Psoas muscle (tissue), 8 donors: Measurements from ENCODE around the gene ADAMTS12. TPM values are rescaled to one million over a fixed set of nuclear protein-coding genes. Genes with fewer than 3 reads are reported as not detected.

Source experiments
- ATAC-seq, 4 donors: fragments of 200-7000 bp; cut with Tn5 transposase; one replicate each; pipeline ENCODE4 v1.9.1; 2020; ENCODE audit warnings: moderate library complexity in 3 of 4, mild to moderate bottlenecking in 2 of 4
- DNase-seq, 2 donors: peaks; one replicate each; pipeline ENCODE4 v3.0.0-alpha.2; 2020
- H3K27ac ChIP-seq: fragments of 200-600 bp; one replicate; pipeline ENCODE4 v1.8.0; 2022
- H3K27me3 ChIP-seq, 3 donors: fragments of 200-600 bp in 1 of 3; one replicate each; pipeline versions ENCODE4 v1.6.1 to v1.8.0; 2013 to 2022; ENCODE audit warnings: low read length in 2 of 3, mild to moderate bottlenecking in 2 of 3, moderate library complexity in 1 of 3; ENCODE audit not compliant: insufficient read depth in 3 of 3
- H3K36me3 ChIP-seq, 2 donors: fragments of 200-600 bp in 1 of 2; one replicate each; pipeline versions ENCODE4 v1.6.1 to v1.8.0; 2013 to 2022; ENCODE audit warnings: low read depth in 1 of 2, mild to moderate bottlenecking in 1 of 2, moderate library complexity in 1 of 2; ENCODE audit not compliant: insufficient read depth in 1 of 2
- H3K4me1 ChIP-seq: fragments of 200-600 bp; one replicate; pipeline ENCODE4 v1.8.0; 2022
- H3K4me3 ChIP-seq: fragments of 200-600 bp; one replicate; pipeline ENCODE4 v1.8.0; 2022; ENCODE audit warnings: mild to moderate bottlenecking
- H3K9me3 ChIP-seq: fragments of 200-600 bp; one replicate; pipeline ENCODE4 v1.8.0; 2022
- CTCF ChIP-seq: fragments of 200-600 bp; IDR thresholded peaks from one replicate; pipeline ENCODE4 v1.8.0; 2022; ENCODE audit warnings: antibody characterized with exemption
- WGBS, 3 donors: extraction: QIAGEN DNeasy Blood & Tissue Kit; methylation state at CpG; one replicate each; pipeline versions ENCODE4 v1.1.6 to v1.1.7; 2013; 5-methylcytosine and 5-hydroxymethylcytosine counted together
- intact Hi-C, 2 donors: fragments of 100-400 bp; cut with DNase I; formaldehyde crosslinking; loops; one replicate each; pipeline versions ENCODE4 v1.11.0 to v1.14.2; 2022
- polyA plus RNA-seq, 3 donors: library from polyadenylated mRNA; stranded (reverse); fragments of 200-250 nt; gene quantifications; one replicate each; pipeline ENCODE4 v1.2.3, GENCODE V29; 2013
- total RNA-seq, 4 donors: library from RNA; stranded (reverse); fragmentation: NEBNext Ultra II Directional in 2 of 4; extraction: Animal tissue kit (Norgen Biotek cat#: 25700) in 2 of 4; gene quantifications; one replicate each; pipeline versions ENCODE4 v1.2.1 to v1.2.4, GENCODE V29; 2021 to 2023
- donor health status: healthy with polysubstance abuse.
- donor health status: DM: no; HTN: no; CAD: no; lungs with moderate emphysema.
- donor health status: Bipolar disorder and iron deficiency.
- donor health status: healthy.
- donor health status: DM: yes; HTN: yes; CAD: no.
- donor health status: DM: no; HTN: no; CAD: no.
- donor health status: DM: no; HTN: no; CAD: no.
- donor health status: DM: yes; HTN: yes; CAD: no.

The ADAMTS12 gene
- total and polyA plus RNA-seq, 7 donors: 0.19 to 1.2 (median 0.88) TPM

DNA sequence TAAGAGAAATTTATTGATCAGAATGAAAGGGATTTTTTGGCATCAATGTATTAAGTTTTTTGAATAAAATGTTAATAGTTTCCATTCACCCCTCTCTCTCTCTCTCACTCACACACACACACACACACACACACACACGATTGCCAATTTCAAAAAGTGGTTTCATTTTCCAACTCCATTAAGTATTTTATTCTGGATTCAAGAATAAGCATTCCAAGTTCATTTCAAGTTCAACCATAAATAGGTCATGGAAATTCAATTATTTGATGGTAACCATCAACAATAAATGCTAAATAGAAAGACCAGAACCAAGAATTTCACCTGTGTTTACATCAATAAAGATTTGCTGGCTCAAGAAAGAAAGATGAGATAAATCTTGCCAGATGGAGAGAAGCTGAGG is 171.6 kb downstream of the ADAMTS12 start:
- Histone ChIP-seq H3K36me3 (no peaks in the 10 kb centered on the region), H3K4me3 (no peak overlapping the region), H3K4me1 (no peaks in the 10 kb centered on the region), H3K27ac (no peak overlapping the region), H3K27me3 (no peaks in the 10 kb centered on the region), H3K9me3 (no peaks in the 10 kb centered on the region)
- WGBS, 3 donors: 39 to 55% (median 45%) methylated on average over 1 of the region's 1 CpG
- DNase-seq (no peak), ATAC-seq (no peak)
- no peak for TF ChIP-seq CTCF
- intact Hi-C loops: no loop called here

DNA sequence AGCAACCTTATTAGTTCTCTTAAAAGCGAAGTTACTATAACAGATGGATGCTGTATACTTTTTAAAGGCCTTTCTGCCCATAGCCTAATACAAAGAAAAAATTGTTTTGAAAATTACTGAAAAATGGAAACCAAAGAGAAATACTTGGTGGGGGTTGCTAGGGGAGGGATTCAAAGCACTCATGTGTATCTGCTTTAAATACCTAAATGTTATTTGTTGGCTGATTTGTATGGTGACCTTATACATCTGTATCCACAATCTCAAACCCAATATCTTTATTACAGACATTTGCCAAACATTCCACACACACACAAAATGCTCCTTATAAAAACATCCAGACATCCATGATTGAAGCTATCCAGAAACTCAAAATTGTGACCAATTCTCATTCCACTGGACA is 172.0 kb downstream of the ADAMTS12 start:
- ATAC-seq (no peak), DNase-seq (no peak)
- no peaks in the 10 kb centered on the region for H3K4me1 ChIP-seq
- no peak overlapping the region for H3K4me3 ChIP-seq
- no peaks in the 10 kb centered on the region for H3K9me3 ChIP-seq
- no peaks in the 10 kb centered on the region for H3K27me3 ChIP-seq
- H3K27ac ChIP-seq: no peak overlapping the region
- intact Hi-C loops: no loop called here
- H3K36me3 ChIP-seq: no peaks in the 10 kb centered on the region
- WGBS, 3 donors: 81 to 94% (median 93%) methylated on average over 1 of the region's 1 CpG
- TF ChIP-seq CTCF: no peak

DNA sequence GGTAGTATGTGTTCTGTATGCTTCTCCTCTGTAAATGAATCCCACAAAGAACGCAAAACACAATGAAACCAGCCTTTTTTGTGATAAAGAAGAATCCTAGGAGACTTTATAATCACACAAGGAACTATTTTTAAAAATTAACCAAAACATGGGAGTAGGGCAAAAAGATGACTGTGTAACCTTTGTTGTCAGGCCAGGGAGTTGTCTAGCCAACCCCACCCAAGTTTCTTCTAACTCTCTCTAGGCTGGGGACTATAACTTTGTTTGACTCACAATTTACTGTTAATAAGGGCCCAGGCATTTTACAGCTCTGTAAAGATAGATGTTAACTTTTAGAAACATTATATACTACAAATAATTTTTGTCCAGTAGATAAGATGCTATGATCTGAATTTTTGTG is 176.1 kb downstream of the ADAMTS12 start:
- no peak overlapping the region for H3K27ac ChIP-seq
- H3K9me3 ChIP-seq: no peaks in the 10 kb centered on the region
- H3K4me3 ChIP-seq: no peak overlapping the region
- TF ChIP-seq CTCF: no peak
- H3K4me1 ChIP-seq: no peaks in the 10 kb centered on the region
- no peak for DNase-seq
- intact Hi-C loops: no loop called here
- H3K36me3 ChIP-seq: no peaks in the 10 kb centered on the region
- 61 to 93% (median 71%) methylated on average over 1 of the region's 1 CpG for WGBS, 3 donors
- ATAC-seq: no peak
- H3K27me3 ChIP-seq: no peaks in the 10 kb centered on the region

DNA sequence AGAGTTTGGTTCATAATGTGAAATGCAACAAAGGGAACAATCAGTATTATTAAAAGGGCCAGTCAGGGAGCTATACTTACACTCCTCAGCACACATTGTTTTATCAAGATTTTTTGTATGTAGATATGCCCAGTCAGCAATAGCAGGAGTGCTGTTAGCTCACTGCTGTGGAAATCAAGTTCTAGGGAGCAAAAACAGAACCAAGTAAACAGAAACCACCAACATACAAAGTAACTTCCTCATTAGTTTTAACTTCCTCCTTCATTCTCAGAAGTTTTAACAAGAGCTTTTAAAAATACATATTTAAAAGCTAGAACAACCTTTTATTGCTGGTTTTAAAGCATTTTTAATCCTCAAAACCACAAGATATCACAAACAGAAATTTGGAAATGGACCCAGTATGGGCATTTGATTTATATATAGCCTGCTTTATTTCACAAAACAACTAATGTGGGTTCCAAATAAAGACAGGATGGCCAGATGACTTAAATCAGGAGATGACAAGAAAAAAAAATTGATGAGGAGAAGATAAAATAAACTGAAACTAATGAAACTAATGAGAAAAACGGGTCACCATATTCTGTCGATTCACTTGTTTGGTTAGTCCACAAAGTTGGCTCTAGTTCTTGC is 178.5 kb downstream of the ADAMTS12 start:
- no peaks in the 10 kb centered on the region for H3K27me3 ChIP-seq
- no peaks in the 10 kb centered on the region for H3K4me1 ChIP-seq
- intact Hi-C loops: no loop called here
- no peak overlapping the region for H3K4me3 ChIP-seq
- 42 to 62% (median 43%) methylated on average over 2 of the region's 2 CpGs for WGBS, 3 donors
- peak in 1 of 4 donors; percentile 35 for ATAC-seq
- no peak overlapping the region for H3K27ac ChIP-seq
- H3K9me3 ChIP-seq: no peaks in the 10 kb centered on the region
- no peak for DNase-seq
- H3K36me3 ChIP-seq: no peaks in the 10 kb centered on the region
- no peak for TF ChIP-seq CTCF

- Histone ChIP-seq H3K9me3 (no peaks in the 10 kb centered on the region), H3K4me1 (no peaks in the 10 kb centered on the region), H3K27ac (no peak overlapping the region), H3K27me3 (no peaks in the 10 kb centered on the region), H3K4me3 (no peak overlapping the region), H3K36me3 (no peaks in the 10 kb centered on the region)
- intact Hi-C loops: no loop called here
- ATAC-seq (no peak), DNase-seq (no peak)
- no peak for TF ChIP-seq CTCF
Measured at GRCh38 chr5:33712664-33713063, 179.1 kb downstream of the ADAMTS12 start.
